ENCODE measurements around the gene ENPP6. TPM values are rescaled to one million over a fixed set of nuclear protein-coding genes. Genes with fewer than 3 reads are reported as not detected.

The ENPP6 gene
- total RNA-seq, 2 experiments from 2014 or later: not detected

GRCh38 chr4:184067931-184068554, 149.6 kb downstream of the ENPP6 start:
- Mint-ChIP-seq H3K36me3 (ENCODE audit: low read depth) (no peaks in the 10 kb centered on the region), H3K27ac (no peak overlapping the region), H3K4me3 (no peak overlapping the region), H3K27me3 (peaks cover 22% of the 10 kb centered on the region), H3K9me3 (peaks cover 8% of the 10 kb centered on the region), H3K4me1 (ENCODE audit: low read depth) (no peaks in the 10 kb centered on the region)
- ATAC-seq (ENCODE audit: poor library complexity): no peak
- intact Hi-C loops (cut with DNase I, micrococcal nuclease): no loop called here
- H3K27me3 ChIP-seq (ENCODE audit: control insufficient read depth in 1 of 2, insufficient read depth in 2 of 2, low read length in 2 of 2): peaks cover 0 to 4% of the 10 kb centered on the region in 2 experiments
- DNase-seq: no peak
- ChIA-PET CTCF (no interaction called here), POLR2A (no interaction called here)
- H3K9me3 ChIP-seq (ENCODE audit: control insufficient read depth in 1 of 2, insufficient read depth in 1 of 2, low read length in 2 of 2): peaks cover 0 to 6% of the 10 kb centered on the region in 2 experiments
- no peak overlapping the region for H3K4me3 ChIP-seq (ENCODE audit: low read length)
- no peaks in the 10 kb centered on the region for H3K36me3 ChIP-seq (ENCODE audit: insufficient read depth, low read length)
- H3K27ac ChIP-seq (ENCODE audit: low read depth in 1 of 2, low read length in 2 of 2): no peak overlapping the region
- no peak for TF ChIP-seq CTCF (IDR thresholded peaks at IDR 0.05)
- no peaks in the 10 kb centered on the region for H3K4me1 ChIP-seq (ENCODE audit: insufficient read depth, low read length)

GRCh38 chr4:184066584-184067300, 150.9 kb downstream of the ENPP6 start:
- Histone ChIP-seq H3K9me3 (ENCODE audit: control insufficient read depth in 1 of 2, insufficient read depth in 1 of 2, low read length in 2 of 2) (peaks cover 0 to 2% of the 10 kb centered on the region in 2 experiments), H3K4me1 (ENCODE audit: insufficient read depth, low read length) (no peaks in the 10 kb centered on the region), H3K4me3 (ENCODE audit: low read length) (no peak overlapping the region), H3K27me3 (ENCODE audit: control insufficient read depth in 1 of 2, insufficient read depth in 2 of 2, low read length in 2 of 2) (peaks cover 0 to 4% of the 10 kb centered on the region in 2 experiments), H3K36me3 (ENCODE audit: insufficient read depth, low read length) (no peaks in the 10 kb centered on the region), H3K27ac (ENCODE audit: low read depth in 1 of 2, low read length in 2 of 2) (no peak overlapping the region)
- Mint-ChIP-seq H3K36me3 (ENCODE audit: low read depth) (no peaks in the 10 kb centered on the region), H3K9me3 (peaks cover 2% of the 10 kb centered on the region), H3K4me3 (no peak overlapping the region), H3K27me3 (peaks cover 22% of the 10 kb centered on the region), H3K27ac (no peak overlapping the region), H3K4me1 (ENCODE audit: low read depth) (no peaks in the 10 kb centered on the region)
- no peak for DNase-seq
- intact Hi-C loops (cut with DNase I, micrococcal nuclease): no loop called here
- POLR2A ChIA-PET: no interaction called here
- no peak for ATAC-seq (ENCODE audit: poor library complexity)
- TF ChIP-seq CTCF (IDR thresholded peaks at IDR 0.05): no peak
- CTCF ChIA-PET: no interaction called here

GRCh38 chr4:184064877-184065276, 152.8 kb downstream of the ENPP6 start:
- no peaks in the 10 kb centered on the region for H3K4me1 ChIP-seq (ENCODE audit: insufficient read depth, low read length)
- intact Hi-C loops (cut with DNase I, micrococcal nuclease): no loop called here

More at GRCh38 chr4:184064877-184065276, 152.8 kb downstream of the ENPP6 start:
- Histone ChIP-seq H3K27ac (ENCODE audit: low read depth in 1 of 2, low read length in 2 of 2) (no peak overlapping the region), H3K27me3 (ENCODE audit: control insufficient read depth in 1 of 2, insufficient read depth in 2 of 2, low read length in 2 of 2) (peaks cover 0 to 4% of the 10 kb centered on the region in 2 experiments), H3K36me3 (ENCODE audit: insufficient read depth, low read length) (no peaks in the 10 kb centered on the region), H3K4me3 (ENCODE audit: low read length) (no peak overlapping the region), H3K9me3 (ENCODE audit: control insufficient read depth in 1 of 2, insufficient read depth in 1 of 2, low read length in 2 of 2) (no peaks in the 10 kb centered on the region)
- Mint-ChIP-seq H3K36me3 (ENCODE audit: low read depth) (no peaks in the 10 kb centered on the region), H3K27me3 (peaks cover 18% of the 10 kb centered on the region), H3K9me3 (no peaks in the 10 kb centered on the region), H3K4me1 (ENCODE audit: low read depth) (no peaks in the 10 kb centered on the region), H3K4me3 (no peak overlapping the region), H3K27ac (no peak overlapping the region)
- ATAC-seq (ENCODE audit: poor library complexity) (no peak), DNase-seq (no peak)
- CTCF ChIA-PET: no interaction called here
- POLR2A ChIA-PET: no interaction called here
- no peak for TF ChIP-seq CTCF (IDR thresholded peaks at IDR 0.05)
